Lower leg skin (tissue), 3 donors: Measurements from ENCODE around the gene ASH1L.

Source experiments
- CTCF ChIP-seq, 3 donors: fragments of 450-650 bp; IDR thresholded peaks; one replicate each; pipeline ENCODE4 v1.5.1; 2016; ENCODE audit warnings: antibody characterized with exemption in 3 of 3, mild to moderate bottlenecking in 3 of 3, moderate library complexity in 2 of 3
- POLR2A ChIP-seq, 2 donors: fragments of 450-650 bp; IDR thresholded peaks; one replicate each; pipeline ENCODE4 v1.6.1; 2016 to 2017; ENCODE audit warnings: antibody characterized with exemption in 2 of 2, mild to moderate bottlenecking in 1 of 2, moderate library complexity in 1 of 2

- no peak for TF ChIP-seq CTCF (IDR thresholded peaks at IDR 0.05)
- no peak for TF ChIP-seq POLR2A (IDR thresholded peaks at IDR 0.05)
Observed at GRCh38 chr1:155481741-155482241, 80.8 kb downstream of the ASH1L start.
